Lower leg skin (tissue), 3 donors: ENCODE measurements around the gene CD93.

Source experiments
- POLR2A ChIP-seq, 2 donors: fragments of 450-650 bp; IDR thresholded peaks; one replicate each; pipeline ENCODE4 v1.6.1; 2016 to 2017; ENCODE audit warnings: antibody characterized with exemption in 2 of 2, mild to moderate bottlenecking in 1 of 2, moderate library complexity in 1 of 2
- TF ChIP-seq, protein P1 (sequence below), 3 donors: fragments of 450-650 bp; IDR thresholded peaks; one replicate each; pipeline ENCODE4 v1.5.1; 2016; ENCODE audit warnings: antibody characterized with exemption in 3 of 3, mild to moderate bottlenecking in 3 of 3, moderate library complexity in 2 of 3

- TF ChIP-seq, protein P1, sequence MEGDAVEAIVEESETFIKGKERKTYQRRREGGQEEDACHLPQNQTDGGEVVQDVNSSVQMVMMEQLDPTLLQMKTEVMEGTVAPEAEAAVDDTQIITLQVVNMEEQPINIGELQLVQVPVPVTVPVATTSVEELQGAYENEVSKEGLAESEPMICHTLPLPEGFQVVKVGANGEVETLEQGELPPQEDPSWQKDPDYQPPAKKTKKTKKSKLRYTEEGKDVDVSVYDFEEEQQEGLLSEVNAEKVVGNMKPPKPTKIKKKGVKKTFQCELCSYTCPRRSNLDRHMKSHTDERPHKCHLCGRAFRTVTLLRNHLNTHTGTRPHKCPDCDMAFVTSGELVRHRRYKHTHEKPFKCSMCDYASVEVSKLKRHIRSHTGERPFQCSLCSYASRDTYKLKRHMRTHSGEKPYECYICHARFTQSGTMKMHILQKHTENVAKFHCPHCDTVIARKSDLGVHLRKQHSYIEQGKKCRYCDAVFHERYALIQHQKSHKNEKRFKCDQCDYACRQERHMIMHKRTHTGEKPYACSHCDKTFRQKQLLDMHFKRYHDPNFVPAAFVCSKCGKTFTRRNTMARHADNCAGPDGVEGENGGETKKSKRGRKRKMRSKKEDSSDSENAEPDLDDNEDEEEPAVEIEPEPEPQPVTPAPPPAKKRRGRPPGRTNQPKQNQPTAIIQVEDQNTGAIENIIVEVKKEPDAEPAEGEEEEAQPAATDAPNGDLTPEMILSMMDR (IDR thresholded peaks at IDR 0.05): no peak
- TF ChIP-seq POLR2A (IDR thresholded peaks at IDR 0.05): no peak
These were observed 35.7 kb upstream of the CD93 start for GRCh38 chr20:23121751-23122320.
